Karpas-422 (cell line): ENCODE data around the gene PDZD2. TPM values are rescaled to one million over a fixed set of nuclear protein-coding genes. Genes with fewer than 3 reads are reported as not detected.

ENCODE experiments used
- DNase-seq: peaks from one replicate; pipeline ENCODE4 v3.0.0-alpha.2; 2015
- H2AFZ ChIP-seq: fragments of 200-600 bp; sonication (generic); 2 replicates; pipeline ENCODE4 v1.6.1; 2014; ENCODE audit warnings: antibody characterized with exemption, low read length, mixed read lengths
- H3K27ac ChIP-seq: fragments of 200-600 bp; sonication (generic); 2 replicates; pipeline ENCODE4 v1.5.1; 2014; ENCODE audit warnings: mild to moderate bottlenecking, low read length, moderate library complexity
- H3K27me3 ChIP-seq: fragments of 200-600 bp; sonication (generic); 2 replicates; pipeline ENCODE4 v1.6.1; 2014; ENCODE audit warnings: low read length, mixed read lengths
- H3K36me3 ChIP-seq: fragments of 200-600 bp; sonication (generic); 2 replicates; pipeline ENCODE4 v1.6.1; 2014; ENCODE audit warnings: low read length, mixed read lengths; ENCODE audit not compliant: insufficient read depth
- H3K4me1 ChIP-seq: fragments of 200-600 bp; sonication (generic); 2 replicates; pipeline ENCODE4 v1.6.1; 2014; ENCODE audit warnings: mild to moderate bottlenecking, low read length, mixed read lengths
- H3K4me2 ChIP-seq: fragments of 200-600 bp; sonication (generic); 2 replicates; pipeline ENCODE4 v1.6.1; 2014; ENCODE audit warnings: low read length, low read depth, mild to moderate bottlenecking; ENCODE audit not compliant: poor library complexity, severe bottlenecking
- H3K4me3 ChIP-seq: fragments of 200-600 bp; sonication (generic); 2 replicates; pipeline ENCODE4 v1.5.1; 2014; ENCODE audit warnings: mild to moderate bottlenecking, antibody characterized with exemption, low read length, mixed read lengths
- H3K79me2 ChIP-seq: fragments of 200-600 bp; sonication (generic); 2 replicates; pipeline ENCODE4 v1.6.1; 2014; ENCODE audit warnings: mild to moderate bottlenecking, low read length, mixed read lengths
- H3K9ac ChIP-seq: fragments of 200-600 bp; sonication (generic); 2 replicates; pipeline ENCODE4 v1.6.0; 2014; ENCODE audit warnings: low read length
- H3K9me2 ChIP-seq: fragments of 200-600 bp; sonication (generic), shearing (Covaris generic); replicated peaks from 2 replicates; pipeline ENCODE4 v1.6.0; 2014; ENCODE audit warnings: mild to moderate bottlenecking, low read length, moderate library complexity; ENCODE audit not compliant: insufficient read depth
- H3K9me3 ChIP-seq: fragments of 300-700, 200-600 bp; sonication (generic); 2 replicates; pipeline ENCODE4 v1.6.1; 2014; ENCODE audit warnings: low read length, mixed read lengths
- H4K20me1 ChIP-seq: fragments of 200-600 bp; sonication (generic); 2 replicates; pipeline ENCODE4 v1.6.1; 2014; ENCODE audit warnings: mild to moderate bottlenecking, antibody characterized with exemption, low read length, low read depth; ENCODE audit not compliant: insufficient read depth
- total RNA-seq: library from RNA; depleted of rRNA; stranded (reverse); fragments of >200 nt; shearing (Covaris generic); gene quantifications from 2 replicates; pipeline ENCODE4 v1.2.3, GENCODE V29; 2014; ENCODE audit warnings: low replicate concordance

PDZD2 gene
- total RNA-seq, 1 experiment from 2014 or later = not detected

GRCh38 chr5:32098291-32098690, 459.4 kb downstream of the PDZD2 start:
- no peak overlapping the region for H3K4me2 ChIP-seq

GRCh38 chr5:32098890-32099310, 460.0 kb downstream of the PDZD2 start:
- Histone ChIP-seq H3K4me2 (no peak overlapping the region), H3K36me3 (peaks cover 8% of the 10 kb centered on the region; the same call in 1 of the 2 replicates), H2AFZ (no peak overlapping the region), H4K20me1 (no peaks in the 10 kb centered on the region), H3K27ac (no peak overlapping the region), H3K9ac (no peak overlapping the region), H3K4me1 (no peaks in the 10 kb centered on the region), H3K27me3 (no peaks in the 10 kb centered on the region), H3K79me2 (no peaks in the 10 kb centered on the region), H3K9me2 (no peaks in the 10 kb centered on the region), H3K9me3 (no peaks in the 10 kb centered on the region), H3K4me3 (no peak overlapping the region)
- DNase-seq = no peak

More at GRCh38 chr5:32098291-32098690, 459.4 kb downstream of the PDZD2 start:
- Histone ChIP-seq H3K79me2 (no peaks in the 10 kb centered on the region), H3K4me3 (no peak overlapping the region), H2AFZ (no peak overlapping the region), H3K36me3 (peaks cover 8% of the 10 kb centered on the region; the same call in 1 of the 2 replicates), H3K27me3 (no peaks in the 10 kb centered on the region), H3K4me1 (no peaks in the 10 kb centered on the region), H3K27ac (no peak overlapping the region), H4K20me1 (no peaks in the 10 kb centered on the region), H3K9ac (no peak overlapping the region), H3K9me3 (no peaks in the 10 kb centered on the region), H3K9me2 (no peaks in the 10 kb centered on the region)
- DNase-seq = no peak

DNA sequence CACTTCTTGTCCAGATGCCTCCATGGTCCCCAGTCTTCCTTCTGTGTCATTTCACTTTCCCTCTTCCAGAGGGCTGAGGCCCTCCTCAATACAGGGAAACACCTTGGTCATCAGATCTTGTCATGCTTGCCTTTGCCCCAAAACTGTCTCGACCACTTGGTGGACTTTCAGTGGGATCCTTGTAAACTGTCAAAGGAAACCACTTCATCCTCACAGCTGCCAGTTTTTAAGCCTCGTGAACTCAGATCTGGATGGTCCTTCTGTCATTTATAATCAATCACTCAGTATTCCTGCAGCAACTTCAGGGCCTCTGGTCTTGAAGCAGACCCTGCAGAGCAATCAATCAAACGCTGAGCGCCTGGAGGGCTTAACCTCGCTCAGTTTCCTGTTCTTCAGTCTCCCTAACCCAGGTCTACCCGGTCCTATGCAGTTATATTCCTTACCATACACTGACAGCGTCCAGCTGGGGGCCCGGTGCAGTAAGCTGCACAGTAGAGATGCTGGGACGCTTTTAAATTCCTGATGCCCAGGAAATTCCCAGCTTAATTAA, 460.6 kb downstream of the PDZD2 start:
- Histone ChIP-seq H3K4me3 (no peak overlapping the region), H3K9me2 (no peaks in the 10 kb centered on the region), H2AFZ (no peak overlapping the region), H3K4me1 (no peaks in the 10 kb centered on the region), H3K36me3 (peaks cover 8% of the 10 kb centered on the region; the same call in 1 of the 2 replicates), H3K9me3 (no peaks in the 10 kb centered on the region), H3K27me3 (no peaks in the 10 kb centered on the region), H3K9ac (no peak overlapping the region), H4K20me1 (no peaks in the 10 kb centered on the region), H3K4me2 (no peak overlapping the region), H3K79me2 (no peaks in the 10 kb centered on the region), H3K27ac (no peak overlapping the region)
- no peak for DNase-seq

GRCh38 chr5:32100230-32100629, 461.3 kb downstream of the PDZD2 start:
- no peak overlapping the region for H3K9ac ChIP-seq
- H2AFZ ChIP-seq = no peak overlapping the region
- no peak overlapping the region for H3K27ac ChIP-seq
- no peak overlapping the region for H3K4me3 ChIP-seq
- H3K9me3 ChIP-seq = no peaks in the 10 kb centered on the region
- no peak overlapping the region for H3K4me2 ChIP-seq
- no peaks in the 10 kb centered on the region for H3K9me2 ChIP-seq
- DNase-seq = no peak
- no peaks in the 10 kb centered on the region for H3K27me3 ChIP-seq
- H4K20me1 ChIP-seq = no peaks in the 10 kb centered on the region
- H3K4me1 ChIP-seq = no peaks in the 10 kb centered on the region
- H3K79me2 ChIP-seq = no peaks in the 10 kb centered on the region
- peaks cover 12% of the 10 kb centered on the region; the same call in 1 of the 2 replicates for H3K36me3 ChIP-seq

- Histone ChIP-seq H3K9me3 (no peaks in the 10 kb centered on the region), H2AFZ (no peak overlapping the region), H3K36me3 (peaks cover 14% of the 10 kb centered on the region; the same call in 1 of the 2 replicates)
Observed at GRCh38 chr5:32100691-32101302, 461.9 kb downstream of the PDZD2 start.

GRCh38 chr5:32102254-32102986, 463.5 kb downstream of the PDZD2 start:
- Histone ChIP-seq H3K4me2 (no peak overlapping the region), H3K27me3 (no peaks in the 10 kb centered on the region), H3K4me3 (no peak overlapping the region), H3K9me3 (no peaks in the 10 kb centered on the region), H2AFZ (no peak overlapping the region), H3K9me2 (no peaks in the 10 kb centered on the region), H3K9ac (no peak overlapping the region), H4K20me1 (no peaks in the 10 kb centered on the region), H3K27ac (no peak overlapping the region), H3K4me1 (no peaks in the 10 kb centered on the region), H3K79me2 (no peaks in the 10 kb centered on the region), H3K36me3 (peaks cover 14% of the 10 kb centered on the region; the same call in 1 of the 2 replicates)
- DNase-seq = no peak

More at GRCh38 chr5:32100691-32101302, 461.9 kb downstream of the PDZD2 start:
- H3K4me1 ChIP-seq = no peaks in the 10 kb centered on the region
- no peak overlapping the region for H3K27ac ChIP-seq
- H3K79me2 ChIP-seq = no peaks in the 10 kb centered on the region
- no peaks in the 10 kb centered on the region for H3K9me2 ChIP-seq
- no peak overlapping the region for H3K9ac ChIP-seq
- no peak overlapping the region for H3K4me2 ChIP-seq
- no peaks in the 10 kb centered on the region for H4K20me1 ChIP-seq
- no peak for DNase-seq
- H3K27me3 ChIP-seq = no peaks in the 10 kb centered on the region
- H3K4me3 ChIP-seq = no peak overlapping the region

- no peaks in the 10 kb centered on the region for H4K20me1 ChIP-seq
Observed at GRCh38 chr5:32103521-32103920, 464.6 kb downstream of the PDZD2 start.

GRCh38 chr5:32107291-32107690, 468.4 kb downstream of the PDZD2 start:
- Histone ChIP-seq H3K4me2 (no peak overlapping the region), H3K4me1 (no peaks in the 10 kb centered on the region), H3K4me3 (no peak overlapping the region), H3K9me3 (no peaks in the 10 kb centered on the region), H3K36me3 (peaks cover 10% of the 10 kb centered on the region; the same call in 1 of the 2 replicates), H3K27ac (no peak overlapping the region), H3K9ac (no peak overlapping the region), H3K27me3 (no peaks in the 10 kb centered on the region), H3K79me2 (peaks cover 4% of the 10 kb centered on the region; the same call in 1 of the 2 replicates), H2AFZ (no peak overlapping the region), H4K20me1 (no peaks in the 10 kb centered on the region), H3K9me2 (no peaks in the 10 kb centered on the region)
- no peak for DNase-seq

More at GRCh38 chr5:32103521-32103920, 464.6 kb downstream of the PDZD2 start:
- Histone ChIP-seq H3K9ac (no peak overlapping the region), H3K27ac (no peak overlapping the region), H3K4me2 (no peak overlapping the region), H3K9me3 (no peaks in the 10 kb centered on the region), H3K36me3 (peaks cover 14% of the 10 kb centered on the region; the same call in 1 of the 2 replicates), H3K27me3 (no peaks in the 10 kb centered on the region), H3K4me3 (no peak overlapping the region), H3K79me2 (no peaks in the 10 kb centered on the region), H3K4me1 (no peaks in the 10 kb centered on the region), H2AFZ (no peak overlapping the region), H3K9me2 (no peaks in the 10 kb centered on the region)
- no peak for DNase-seq
